Skeletal muscle satellite cell (primary cell): ENCODE results near the gene SLC43A1.

Experiments
- H3K27me3 ChIP-seq: 2 replicates; pipeline ENCODE4 v1.7.0; 2013; ENCODE audit warnings: low read length; ENCODE audit not compliant: control insufficient read depth, insufficient read depth
- H3K36me3 ChIP-seq: 2 replicates; pipeline ENCODE4 v1.7.0; 2013; ENCODE audit warnings: mild to moderate bottlenecking, control low read depth, low read length; ENCODE audit not compliant: insufficient read depth
- H3K4me1 ChIP-seq: 2 replicates; pipeline ENCODE4 v1.7.0; 2013; ENCODE audit warnings: low read length; ENCODE audit not compliant: control insufficient read depth, insufficient read depth
- H3K4me2 ChIP-seq: 2 replicates; pipeline ENCODE4 v1.7.0; 2013; ENCODE audit warnings: mild to moderate bottlenecking, low read length
- H3K4me3 ChIP-seq: 2 replicates; pipeline ENCODE4 v1.7.0; 2013; ENCODE audit warnings: low read length
- H3K9ac ChIP-seq: 2 replicates; pipeline ENCODE4 v1.7.0; 2013; ENCODE audit warnings: mild to moderate bottlenecking, low read depth, low read length, moderate library complexity
- H3K9me3 ChIP-seq: replicated peaks from 2 replicates; pipeline ENCODE4 v1.7.0; 2013; ENCODE audit warnings: mild to moderate bottlenecking, control low read depth, low read length

Gene SLC43A1

GRCh38 chr11:57527056-57527631 lies 11.6 kb upstream of the SLC43A1 start:
- Histone ChIP-seq H3K4me1 (peaks cover 7% of the 10 kb centered on the region), H3K36me3 (peaks cover 8% of the 10 kb centered on the region), H3K4me3 (no peak overlapping the region), H3K4me2 (no peak overlapping the region), H3K27me3 (no peaks in the 10 kb centered on the region), H3K9me3 (no peaks in the 10 kb centered on the region), H3K9ac (no peak overlapping the region)

DNA sequence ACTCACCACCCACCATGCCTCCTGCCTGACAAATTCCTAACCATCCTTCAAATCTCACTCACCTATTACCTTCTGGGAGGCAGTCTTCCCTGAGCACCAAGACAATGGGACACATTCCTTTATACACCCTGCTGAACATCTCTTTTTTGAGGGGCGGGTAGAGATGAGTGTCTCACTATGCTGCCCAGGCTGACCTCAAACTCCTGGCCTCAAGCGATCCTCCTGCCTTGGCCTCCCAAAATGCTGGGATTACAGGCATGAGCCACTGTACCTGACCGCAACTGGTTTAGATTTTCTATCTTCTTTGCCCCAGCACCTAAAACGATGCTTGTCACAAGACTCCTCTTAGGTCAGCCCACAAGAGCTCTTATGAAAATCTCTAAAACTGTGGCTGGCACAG lies 7.9 kb upstream of the SLC43A1 start:
- Histone ChIP-seq H3K9me3 (no peaks in the 10 kb centered on the region), H3K36me3 (no peaks in the 10 kb centered on the region), H3K9ac (no peak overlapping the region), H3K4me1 (no peaks in the 10 kb centered on the region), H3K4me2 (no peak overlapping the region), H3K4me3 (no peak overlapping the region), H3K27me3 (no peaks in the 10 kb centered on the region)

GRCh38 chr11:57521116-57521515 lies 5.6 kb upstream of the SLC43A1 start:
- Histone ChIP-seq H3K9ac (no peak overlapping the region), H3K36me3 (no peaks in the 10 kb centered on the region), H3K9me3 (no peaks in the 10 kb centered on the region), H3K4me1 (no peaks in the 10 kb centered on the region), H3K4me2 (no peak overlapping the region), H3K27me3 (no peaks in the 10 kb centered on the region), H3K4me3 (no peak overlapping the region)

DNA sequence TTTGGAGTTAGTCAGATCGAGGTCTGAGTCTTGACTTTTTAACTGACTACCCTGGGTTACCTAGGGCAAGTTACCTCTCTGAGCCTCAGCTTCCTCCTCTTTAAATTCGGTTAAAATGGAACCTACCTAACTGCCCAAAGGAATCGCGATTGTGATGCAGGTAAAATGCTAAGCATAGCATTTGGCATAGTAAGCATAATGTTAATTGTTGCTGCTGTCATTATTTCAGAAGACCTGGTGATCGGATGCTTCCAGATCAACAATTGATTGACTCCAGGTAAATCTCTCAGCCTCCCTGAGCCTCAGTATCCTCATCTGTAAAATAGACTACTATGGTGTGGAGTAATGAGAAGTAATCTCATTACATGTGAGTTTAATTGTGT lies 550 bp upstream of the SLC43A1 start:
- peaks cover 8% of the 10 kb centered on the region for H3K4me1 ChIP-seq
- no peaks in the 10 kb centered on the region for H3K36me3 ChIP-seq
- no peaks in the 10 kb centered on the region for H3K9me3 ChIP-seq
- peak overlapping the region; percentile 76 for H3K9ac ChIP-seq
- H3K27me3 ChIP-seq, result no peaks in the 10 kb centered on the region
- H3K4me2 ChIP-seq, result peak overlapping the region; percentile 90
- H3K4me3 ChIP-seq, result peak overlapping the region; percentile 83

- H3K36me3 ChIP-seq, result no peaks in the 10 kb centered on the region
- peak overlapping the region; percentile 76 for H3K9ac ChIP-seq
- H3K4me1 ChIP-seq, result peaks cover 8% of the 10 kb centered on the region
Measured at GRCh38 chr11:57514538-57515331, 767 bp downstream of the SLC43A1 start.

DNA sequence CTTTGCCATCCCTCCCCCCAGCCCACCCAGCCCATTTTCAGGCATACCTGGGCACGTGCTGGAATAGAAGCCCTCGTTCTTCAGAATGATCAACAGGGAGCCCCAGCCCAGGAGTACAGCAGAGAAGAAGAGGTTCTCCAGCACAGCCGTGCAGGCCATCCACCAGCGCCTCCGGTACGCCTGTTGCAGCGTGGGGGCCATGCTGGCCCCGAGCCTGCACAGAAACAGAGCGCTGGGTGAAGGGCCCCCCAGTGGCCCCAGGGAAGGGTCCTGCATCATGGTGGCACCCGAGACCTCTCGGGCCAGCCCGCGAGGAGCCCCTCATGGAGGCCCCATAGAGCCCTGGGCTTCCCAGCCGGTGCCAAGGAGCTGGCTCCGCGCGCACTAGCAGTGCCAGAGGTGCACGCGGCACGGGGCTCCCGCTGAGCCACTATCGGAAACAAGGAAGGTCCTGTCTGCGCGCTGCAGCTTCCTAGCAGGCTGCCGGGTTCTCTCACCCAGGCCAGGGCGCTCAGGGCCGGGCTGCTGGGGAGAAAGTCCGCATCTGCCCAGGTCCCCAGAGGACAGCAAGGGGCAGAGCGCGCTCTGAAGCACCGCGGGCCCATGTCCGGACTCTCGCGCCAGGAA lies 1.5 kb downstream of the SLC43A1 start:
- Histone ChIP-seq H3K9ac (peak overlapping the region; percentile 76), H3K36me3 (no peaks in the 10 kb centered on the region), H3K4me3 (peak overlapping the region; percentile 83), H3K4me2 (peak overlapping the region; percentile 90), H3K27me3 (no peaks in the 10 kb centered on the region), H3K4me1 (peaks cover 8% of the 10 kb centered on the region), H3K9me3 (no peaks in the 10 kb centered on the region)

More at GRCh38 chr11:57514538-57515331, 767 bp downstream of the SLC43A1 start:
- Histone ChIP-seq H3K9me3 (no peaks in the 10 kb centered on the region), H3K4me2 (peak overlapping the region; percentile 90), H3K27me3 (no peaks in the 10 kb centered on the region), H3K4me3 (peak overlapping the region; percentile 83)

GRCh38 chr11:57513452-57513795 lies 2.1 kb downstream of the SLC43A1 start:
- Histone ChIP-seq H3K36me3 (no peaks in the 10 kb centered on the region), H3K9ac (no peak overlapping the region), H3K4me3 (no peak overlapping the region), H3K4me2 (no peak overlapping the region), H3K9me3 (no peaks in the 10 kb centered on the region), H3K27me3 (no peaks in the 10 kb centered on the region), H3K4me1 (peaks cover 8% of the 10 kb centered on the region)

- no peaks in the 10 kb centered on the region for H3K9me3 ChIP-seq
- no peaks in the 10 kb centered on the region for H3K36me3 ChIP-seq
- H3K9ac ChIP-seq, result no peak overlapping the region
- no peak overlapping the region for H3K4me3 ChIP-seq
- H3K27me3 ChIP-seq, result no peaks in the 10 kb centered on the region
- H3K4me2 ChIP-seq, result no peak overlapping the region
- H3K4me1 ChIP-seq, result peaks cover 8% of the 10 kb centered on the region
Measured at GRCh38 chr11:57512646-57513451, 2.7 kb downstream of the SLC43A1 start.

- Histone ChIP-seq H3K9me3 (no peaks in the 10 kb centered on the region), H3K36me3 (no peaks in the 10 kb centered on the region), H3K4me2 (no peak overlapping the region), H3K9ac (no peak overlapping the region), H3K4me1 (peaks cover 8% of the 10 kb centered on the region), H3K27me3 (no peaks in the 10 kb centered on the region), H3K4me3 (no peak overlapping the region)
Measured at GRCh38 chr11:57511741-57512430, 3.6 kb downstream of the SLC43A1 start.

- Histone ChIP-seq H3K9ac (no peak overlapping the region), H3K36me3 (peaks cover 4% of the 10 kb centered on the region), H3K9me3 (no peaks in the 10 kb centered on the region), H3K4me1 (no peaks in the 10 kb centered on the region), H3K27me3 (no peaks in the 10 kb centered on the region), H3K4me2 (no peak overlapping the region), H3K4me3 (no peak overlapping the region)
Measured at GRCh38 chr11:57508341-57509170, 6.9 kb downstream of the SLC43A1 start.
